Measurements from ENCODE around the gene CTBP2. TPM values are rescaled to one million over a fixed set of nuclear protein-coding genes. Genes with fewer than 3 reads are reported as not detected.

CTBP2 gene
- total and polyA plus RNA-seq, 2 of the 13 experiments (the other 11 are each of a cell fraction or from before 2014, with no cell fraction given): 0.08 TPM; not detected in 1

DNA sequence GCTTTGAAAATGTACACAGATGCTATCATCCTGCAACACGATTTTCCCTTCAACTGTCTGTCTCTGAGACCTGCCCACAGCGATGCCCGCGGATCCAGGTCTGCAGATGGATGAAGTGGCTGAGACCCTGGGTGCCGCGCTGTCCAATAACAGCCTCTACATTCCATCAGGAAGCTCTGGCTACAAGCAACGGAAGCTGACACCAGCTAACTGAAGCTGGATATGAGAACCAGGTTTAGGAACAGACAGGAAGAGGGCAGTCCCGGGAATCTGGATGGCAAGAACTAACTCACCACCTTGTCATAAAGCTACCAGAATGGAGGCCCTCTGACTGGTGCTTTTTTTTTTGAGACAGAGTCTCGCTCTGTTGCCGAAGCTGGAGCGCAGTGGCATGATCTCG lies 32.3 kb upstream of the CTBP2 start:
- DNase-seq (ENCODE audit: low spot score) (no peak), ATAC-seq (no peak), FAIRE-seq (no peak)
- intact Hi-C loops (cut with micrococcal nuclease; ENCODE audit: unreplicated experiment): no loop called here
- H3K9ac ChIP-seq (ENCODE audit: insufficient read depth, low read depth, low read length): no peak overlapping the region
- no peak overlapping the region for H3K4me3 ChIP-seq (replicated peaks in 1 of 3; ENCODE audit: insufficient read depth in 1 of 3, low read depth in 2 of 3, low read length in 3 of 3)
- no peaks in the 10 kb centered on the region for H4K20me1 ChIP-seq (ENCODE audit: insufficient read depth, low read length)
- no peak overlapping the region for H2AFZ ChIP-seq (ENCODE audit: low read length)
- H3K79me2 ChIP-seq (ENCODE audit: insufficient read depth, low read length): no peaks in the 10 kb centered on the region
- no TSS peak for BruUV-seq (replicated peaks)
- H3K27ac ChIP-seq (ENCODE audit: extremely low read length, insufficient read depth, low read length): no peak overlapping the region
- ChIA-PET CTCF (ENCODE audit: low intra/inter-chr PET ratio, low total read pairs) (no interaction called here), POLR2A (no interaction called here)
- H3K9me3 ChIP-seq (ENCODE audit: low read length): no peaks in the 10 kb centered on the region
- no peaks in the 10 kb centered on the region for H3K4me1 ChIP-seq (ENCODE audit: insufficient read depth, low read length)
- in situ Hi-C loops (cut with HindIII; ENCODE audit: extremely low pct_ligation_motif_present, low pct_unique_long_range_greater_than_20kb): no loop called here
- no peak overlapping the region for H3K4me2 ChIP-seq (ENCODE audit: low read depth, low read length)
- WGBS (ENCODE audit: low lambda C conversion rate): 34% methylated on average over 12 of the region's 12 CpGs
- TF ChIP-seq NFRKB (IDR thresholded peaks at IDR 0.05): no peak
- TF ChIP-seq RARG (CRISPR knock-in tag; IDR thresholded peaks at IDR 0.05; ENCODE audit: low read depth): no peak
- no peak for TF ChIP-seq ZNF615 (CRISPR knock-in tag; IDR thresholded peaks at IDR 0.05; ENCODE audit: borderline replicate concordance)
- no peak for TF ChIP-seq HMG20A (CRISPR knock-in tag; IDR thresholded peaks at IDR 0.05; ENCODE audit: borderline replicate concordance)
- no peak for TF ChIP-seq MTF1 (CRISPR knock-in tag; IDR thresholded peaks at IDR 0.05)
- no peak for TF ChIP-seq ZNF136 (CRISPR knock-in tag; IDR thresholded peaks at IDR 0.05; ENCODE audit: low read depth)
- no peak for TF ChIP-seq ZNF34 (CRISPR knock-in tag; IDR thresholded peaks at IDR 0.05; ENCODE audit: borderline replicate concordance)
- TF ChIP-seq KDM4B (CRISPR knock-in tag; IDR thresholded peaks at IDR 0.05): no peak
- no peaks in the 10 kb centered on the region for H3K36me3 ChIP-seq (replicated peaks in 1 of 2; ENCODE audit: control insufficient read depth in 1 of 2, insufficient read depth in 2 of 2, low read length in 2 of 2)
- peaks cover 0 to 26% of the 10 kb centered on the region in 2 experiments; a peak in 2 of 5 replicates for H3K27me3 ChIP-seq (ENCODE audit: control insufficient read depth in 1 of 2, insufficient read depth in 2 of 2, low read length in 2 of 2)

DNA sequence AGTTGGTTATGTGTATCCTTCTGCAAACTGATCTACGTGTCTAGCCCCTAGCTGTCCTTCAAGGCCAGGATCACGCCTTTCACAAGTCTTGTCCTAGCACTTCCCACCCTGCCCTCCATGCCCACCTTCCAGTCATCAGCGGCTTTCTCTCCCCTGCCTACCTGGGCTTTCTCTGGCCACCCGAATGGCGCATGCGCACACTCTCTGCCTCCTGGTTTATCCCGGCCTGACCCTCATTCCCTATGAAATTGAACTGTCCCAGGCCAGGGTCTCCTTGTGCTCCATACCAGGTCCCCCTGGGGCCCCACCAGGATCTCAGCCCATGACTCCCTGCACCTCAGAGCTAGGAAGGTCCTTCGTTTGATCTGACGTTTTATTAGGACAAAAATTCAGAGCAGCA lies 31.6 kb upstream of the CTBP2 start:
- H3K4me1 ChIP-seq (ENCODE audit: insufficient read depth, low read length): no peaks in the 10 kb centered on the region
- TF ChIP-seq NR2F1 (CRISPR knock-in tag; IDR thresholded peaks at IDR 0.05) (no peak), WIZ (CRISPR knock-in tag; IDR thresholded peaks at IDR 0.05) (no peak), ZNF746 (CRISPR knock-in tag; IDR thresholded peaks at IDR 0.05) (no peak), NFE2L2 (IDR thresholded peaks at IDR 0.05; ENCODE audit: low read length) (no peak), SRF (IDR thresholded peaks at IDR 0.05; ENCODE audit: low read depth, low read length) (no peak), RNF2 (conservative IDR thresholded peaks at IDR 0.05; ENCODE audit: low read depth) (no peak)
- TF ChIP-seq, protein P1, sequence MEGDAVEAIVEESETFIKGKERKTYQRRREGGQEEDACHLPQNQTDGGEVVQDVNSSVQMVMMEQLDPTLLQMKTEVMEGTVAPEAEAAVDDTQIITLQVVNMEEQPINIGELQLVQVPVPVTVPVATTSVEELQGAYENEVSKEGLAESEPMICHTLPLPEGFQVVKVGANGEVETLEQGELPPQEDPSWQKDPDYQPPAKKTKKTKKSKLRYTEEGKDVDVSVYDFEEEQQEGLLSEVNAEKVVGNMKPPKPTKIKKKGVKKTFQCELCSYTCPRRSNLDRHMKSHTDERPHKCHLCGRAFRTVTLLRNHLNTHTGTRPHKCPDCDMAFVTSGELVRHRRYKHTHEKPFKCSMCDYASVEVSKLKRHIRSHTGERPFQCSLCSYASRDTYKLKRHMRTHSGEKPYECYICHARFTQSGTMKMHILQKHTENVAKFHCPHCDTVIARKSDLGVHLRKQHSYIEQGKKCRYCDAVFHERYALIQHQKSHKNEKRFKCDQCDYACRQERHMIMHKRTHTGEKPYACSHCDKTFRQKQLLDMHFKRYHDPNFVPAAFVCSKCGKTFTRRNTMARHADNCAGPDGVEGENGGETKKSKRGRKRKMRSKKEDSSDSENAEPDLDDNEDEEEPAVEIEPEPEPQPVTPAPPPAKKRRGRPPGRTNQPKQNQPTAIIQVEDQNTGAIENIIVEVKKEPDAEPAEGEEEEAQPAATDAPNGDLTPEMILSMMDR (CRISPR knock-in tag; IDR thresholded peaks at IDR 0.05): no peak
- H3K79me2 ChIP-seq (ENCODE audit: insufficient read depth, low read length): no peaks in the 10 kb centered on the region
- no peak overlapping the region for H3K27ac ChIP-seq (ENCODE audit: extremely low read length, insufficient read depth, low read length)
- ChIA-PET CTCF (ENCODE audit: low intra/inter-chr PET ratio, low total read pairs) (no interaction called here), POLR2A (no interaction called here)
- no peak overlapping the region for H3K4me2 ChIP-seq (ENCODE audit: low read depth, low read length)
- DNase-seq (ENCODE audit: low spot score) (no peak), FAIRE-seq (no peak), ATAC-seq (no peak)
- H3K9ac ChIP-seq (ENCODE audit: insufficient read depth, low read depth, low read length): no peak overlapping the region
- H3K27me3 ChIP-seq (ENCODE audit: control insufficient read depth in 1 of 2, insufficient read depth in 2 of 2, low read length in 2 of 2): peaks cover 0 to 28% of the 10 kb centered on the region in 2 experiments; a peak in 2 of 5 replicates
- intact Hi-C loops (cut with micrococcal nuclease; ENCODE audit: unreplicated experiment): no loop called here
- no TSS peak for BruUV-seq (replicated peaks)
- no peaks in the 10 kb centered on the region for H3K36me3 ChIP-seq (replicated peaks in 1 of 2; ENCODE audit: control insufficient read depth in 1 of 2, insufficient read depth in 2 of 2, low read length in 2 of 2)
- WGBS (ENCODE audit: low lambda C conversion rate): 35% methylated on average over 9 of the region's 9 CpGs
- no peaks in the 10 kb centered on the region for H4K20me1 ChIP-seq (ENCODE audit: insufficient read depth, low read length)
- in situ Hi-C loops (cut with HindIII; ENCODE audit: extremely low pct_ligation_motif_present, low pct_unique_long_range_greater_than_20kb): no loop called here
- no peaks in the 10 kb centered on the region for H3K9me3 ChIP-seq (ENCODE audit: low read length)
- H3K4me3 ChIP-seq (replicated peaks in 1 of 3; ENCODE audit: insufficient read depth in 1 of 3, low read depth in 2 of 3, low read length in 3 of 3): no peak overlapping the region
- no peak overlapping the region for H2AFZ ChIP-seq (ENCODE audit: low read length)

Measured in HepG2 (cell line).